Neural progenitor cell (in vitro differentiated cells): ENCODE data around the gene PLXNC1. TPM values are rescaled to one million over a fixed set of nuclear protein-coding genes. Genes with fewer than 3 reads are reported as not detected.

Source experiments
- DNase-seq: peaks from one replicate; pipeline ENCODE4 v3.0.0-alpha.2; 2016; ENCODE audit warnings: low spot score
- H2AFZ ChIP-seq: fragments of 200-600 bp; sonication (generic); replicated peaks from 2 replicates; pipeline ENCODE4 v1.6.1; 2016; ENCODE audit warnings: antibody characterized with exemption
- H3F3A ChIP-seq: fragments of 200-600 bp; sonication (generic); 2 replicates; pipeline ENCODE4 v1.6.1; 2016; ENCODE audit warnings: antibody characterized with exemption, low read depth
- H3K27ac ChIP-seq: fragments of 200-600 bp; sonication (generic); 2 replicates; pipeline ENCODE4 v1.5.1; 2016; ENCODE audit warnings: mild to moderate bottlenecking
- H3K27me3 ChIP-seq: fragments of 200-600 bp; sonication (generic); 2 replicates; pipeline ENCODE4 v1.6.1; 2016; ENCODE audit warnings: mild to moderate bottlenecking, moderate library complexity
- H3K36me3 ChIP-seq: fragments of 200-600 bp; sonication (generic); 2 replicates; pipeline ENCODE4 v1.5.1; 2016
- H3K4me1 ChIP-seq: fragments of 200-600 bp; sonication (generic); 2 replicates; pipeline ENCODE4 v1.6.1; 2016; ENCODE audit warnings: mixed run types
- H3K4me2 ChIP-seq: fragments of 200-600 bp; sonication (generic); 2 replicates; pipeline ENCODE4 v1.6.1; 2016
- H3K4me3 ChIP-seq: fragments of 200-600 bp; sonication (generic); 2 replicates; pipeline ENCODE4 v1.5.1; 2016
- H3K79me2 ChIP-seq: fragments of 200-600 bp; sonication (generic); 2 replicates; pipeline ENCODE4 v1.6.1; 2016; ENCODE audit warnings: low read depth
- H3K9ac ChIP-seq: fragments of 200-600 bp; sonication (generic); 2 replicates; pipeline ENCODE4 v1.6.1; 2016
- H3K9me3 ChIP-seq: fragments of 200-600 bp; sonication (generic); 2 replicates; pipeline ENCODE4 v1.5.1; 2016; ENCODE audit warnings: low read depth
- H4K20me1 ChIP-seq: fragments of 200-600 bp; sonication (generic); 2 replicates; pipeline ENCODE4 v1.6.1; 2016; ENCODE audit warnings: low read depth
- H3K27ac Mint-ChIP-seq: 3 replicates; pipeline ENCODE4 v1.8.0; 2021; ENCODE audit warnings: mixed read lengths
- H3K27me3 Mint-ChIP-seq: 2 replicates; pipeline ENCODE4 v1.8.0; 2022; ENCODE audit warnings: low read depth, mild to moderate bottlenecking, inconsistent platforms, moderate library complexity, mixed read lengths; ENCODE audit not compliant: insufficient read depth
- H3K36me3 Mint-ChIP-seq: 3 replicates; pipeline ENCODE4 v1.8.0; 2021; ENCODE audit warnings: mixed read lengths
- H3K4me1 Mint-ChIP-seq: 3 replicates; pipeline ENCODE4 v1.8.0; 2021; ENCODE audit warnings: mixed read lengths
- H3K4me3 Mint-ChIP-seq: 3 replicates; pipeline ENCODE4 v1.8.0; 2021; ENCODE audit warnings: mild to moderate bottlenecking, moderate library complexity, mixed read lengths
- H3K9me3 Mint-ChIP-seq: 3 replicates; pipeline ENCODE4 v1.8.0; 2020; ENCODE audit warnings: mixed read lengths
- EZH2 ChIP-seq: fragments of 200-600 bp; sonication (generic); IDR thresholded peaks from 2 replicates; pipeline ENCODE4 v1.6.1; 2017; ENCODE audit warnings: antibody characterized with exemption, mild to moderate bottlenecking, moderate library complexity
- EZH2phosphoT487 ChIP-seq: fragments of 200-600 bp; sonication (generic); IDR thresholded peaks from 2 replicates; pipeline ENCODE4 v1.6.1; 2017; ENCODE audit warnings: antibody characterized with exemption
- total RNA-seq: library from RNA; depleted of rRNA; stranded (reverse); fragments of >200 nt; gene quantifications from 2 replicates; pipeline ENCODE4 v1.2.3, GENCODE V29; 2015; ENCODE audit warnings: low replicate concordance
- TF ChIP-seq, protein P1 (sequence below): fragments of 200-600 bp; sonication (generic); IDR thresholded peaks from 2 replicates; pipeline ENCODE4 v1.5.1; 2017; ENCODE audit warnings: antibody characterized with exemption, mild to moderate bottlenecking

Gene PLXNC1
- total RNA-seq, 1 donor from 2014 or later, result 16.7 TPM

GRCh38 chr12:94304566-94305061, 156.2 kb downstream of the PLXNC1 start:
- H3K9me3 Mint-ChIP-seq, result no peaks in the 10 kb centered on the region
- no peaks in the 10 kb centered on the region for H3K27me3 ChIP-seq
- H3K27me3 Mint-ChIP-seq, result no peaks in the 10 kb centered on the region
- H3K4me3 ChIP-seq, result no peak overlapping the region
- peak; percentile 19 for DNase-seq
- no peak overlapping the region for H3K27ac Mint-ChIP-seq
- no peaks in the 10 kb centered on the region for H4K20me1 ChIP-seq
- no peaks in the 10 kb centered on the region for H3F3A ChIP-seq
- no peak for TF ChIP-seq EZH2
- TF ChIP-seq, protein P1, sequence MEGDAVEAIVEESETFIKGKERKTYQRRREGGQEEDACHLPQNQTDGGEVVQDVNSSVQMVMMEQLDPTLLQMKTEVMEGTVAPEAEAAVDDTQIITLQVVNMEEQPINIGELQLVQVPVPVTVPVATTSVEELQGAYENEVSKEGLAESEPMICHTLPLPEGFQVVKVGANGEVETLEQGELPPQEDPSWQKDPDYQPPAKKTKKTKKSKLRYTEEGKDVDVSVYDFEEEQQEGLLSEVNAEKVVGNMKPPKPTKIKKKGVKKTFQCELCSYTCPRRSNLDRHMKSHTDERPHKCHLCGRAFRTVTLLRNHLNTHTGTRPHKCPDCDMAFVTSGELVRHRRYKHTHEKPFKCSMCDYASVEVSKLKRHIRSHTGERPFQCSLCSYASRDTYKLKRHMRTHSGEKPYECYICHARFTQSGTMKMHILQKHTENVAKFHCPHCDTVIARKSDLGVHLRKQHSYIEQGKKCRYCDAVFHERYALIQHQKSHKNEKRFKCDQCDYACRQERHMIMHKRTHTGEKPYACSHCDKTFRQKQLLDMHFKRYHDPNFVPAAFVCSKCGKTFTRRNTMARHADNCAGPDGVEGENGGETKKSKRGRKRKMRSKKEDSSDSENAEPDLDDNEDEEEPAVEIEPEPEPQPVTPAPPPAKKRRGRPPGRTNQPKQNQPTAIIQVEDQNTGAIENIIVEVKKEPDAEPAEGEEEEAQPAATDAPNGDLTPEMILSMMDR, result no peak
- no peak for TF ChIP-seq EZH2phosphoT487
- H2AFZ ChIP-seq, result no peak overlapping the region
- peaks cover 11% of the 10 kb centered on the region for H3K36me3 ChIP-seq
- H3K27ac ChIP-seq, result no peak overlapping the region
- H3K9me3 ChIP-seq, result no peaks in the 10 kb centered on the region
- H3K9ac ChIP-seq, result no peak overlapping the region
- H3K4me3 Mint-ChIP-seq, result no peak overlapping the region
- H3K36me3 Mint-ChIP-seq, result peaks cover 43% of the 10 kb centered on the region
- peaks cover 14% of the 10 kb centered on the region for H3K4me1 ChIP-seq
- no peaks in the 10 kb centered on the region for H3K4me1 Mint-ChIP-seq
- no peak overlapping the region for H3K4me2 ChIP-seq
- no peaks in the 10 kb centered on the region for H3K79me2 ChIP-seq

GRCh38 chr12:94305130-94305957, 157.0 kb downstream of the PLXNC1 start:
- Histone ChIP-seq H3K4me1 (peaks cover 14% of the 10 kb centered on the region), H3K9ac (no peak overlapping the region), H3K27ac (no peak overlapping the region), H3K36me3 (peaks cover 11% of the 10 kb centered on the region), H3K4me2 (no peak overlapping the region), H4K20me1 (no peaks in the 10 kb centered on the region), H3K79me2 (no peaks in the 10 kb centered on the region), H3K4me3 (no peak overlapping the region), H3F3A (no peaks in the 10 kb centered on the region), H3K9me3 (no peaks in the 10 kb centered on the region), H2AFZ (no peak overlapping the region), H3K27me3 (no peaks in the 10 kb centered on the region)
- Mint-ChIP-seq H3K4me3 (no peak overlapping the region), H3K27ac (no peak overlapping the region), H3K9me3 (no peaks in the 10 kb centered on the region), H3K36me3 (peaks cover 38% of the 10 kb centered on the region), H3K27me3 (no peaks in the 10 kb centered on the region), H3K4me1 (no peaks in the 10 kb centered on the region)
- DNase-seq, result no peak
- TF ChIP-seq, protein P1, result no peak
- TF ChIP-seq EZH2 (no peak), EZH2phosphoT487 (no peak)

- H3K4me3 Mint-ChIP-seq, result no peak overlapping the region
- TF ChIP-seq EZH2 (no peak), EZH2phosphoT487 (no peak)
- TF ChIP-seq, protein P1, result no peak
Observed at GRCh38 chr12:94308612-94309011, 160.2 kb downstream of the PLXNC1 start.

More at GRCh38 chr12:94308612-94309011, 160.2 kb downstream of the PLXNC1 start:
- no peaks in the 10 kb centered on the region for H3K27me3 ChIP-seq
- no peaks in the 10 kb centered on the region for H3K9me3 ChIP-seq
- no peak overlapping the region for H3K27ac Mint-ChIP-seq
- no peaks in the 10 kb centered on the region for H3K79me2 ChIP-seq
- H3K4me1 Mint-ChIP-seq, result no peaks in the 10 kb centered on the region
- peaks cover 35% of the 10 kb centered on the region for H3K36me3 Mint-ChIP-seq
- H3K27ac ChIP-seq, result no peak overlapping the region
- no peak for DNase-seq
- H2AFZ ChIP-seq, result no peak overlapping the region
- H3K9me3 Mint-ChIP-seq, result no peaks in the 10 kb centered on the region
- H3K4me1 ChIP-seq, result peaks cover 14% of the 10 kb centered on the region
- no peaks in the 10 kb centered on the region for H3K27me3 Mint-ChIP-seq
- peaks cover 10% of the 10 kb centered on the region for H3K36me3 ChIP-seq
- H4K20me1 ChIP-seq, result no peaks in the 10 kb centered on the region
- no peak overlapping the region for H3K4me3 ChIP-seq
- no peak overlapping the region for H3K9ac ChIP-seq
- H3K4me2 ChIP-seq, result no peak overlapping the region
- H3F3A ChIP-seq, result no peaks in the 10 kb centered on the region
